Mesenchymal stem cell (in vitro differentiated cells and primary cell): ENCODE results near the gene HOXC12.
A peak's percentile ranks its signal among the peaks of the same experiment; 100 is the strongest.

ENCODE experiments used
- DNase-seq: peaks from one replicate; pipeline ENCODE4 v3.0.0-alpha.2; 2013
- H2AFZ ChIP-seq: one replicate; pipeline ENCODE4 v1.6.1; 2013; ENCODE audit warnings: low read depth, mild to moderate bottlenecking, control low read depth, inconsistent platforms, low read length, moderate library complexity
- H2AK5ac ChIP-seq: 2 replicates; pipeline ENCODE4 v1.6.1; 2013; ENCODE audit warnings: low read length, moderate library complexity, mild to moderate bottlenecking, inconsistent platforms; ENCODE audit not compliant: severe bottlenecking
- H2BK120ac ChIP-seq: one replicate; pipeline ENCODE4 v1.6.1; 2013; ENCODE audit warnings: low read depth, mild to moderate bottlenecking, inconsistent platforms, low read length, moderate library complexity
- H2BK12ac ChIP-seq, 2 experiments: one replicate each; pipeline ENCODE4 v1.6.1; 2013; ENCODE audit warnings: inconsistent platforms in 2 of 2, low read length in 2 of 2, mild to moderate bottlenecking in 2 of 2, moderate library complexity in 2 of 2, control low read depth in 1 of 2
- H2BK15ac ChIP-seq: one replicate; pipeline ENCODE4 v1.6.1; 2013; ENCODE audit warnings: mild to moderate bottlenecking, low read depth, inconsistent platforms; ENCODE audit not compliant: poor library complexity, severe bottlenecking
- H2BK5ac ChIP-seq: 2 replicates; pipeline ENCODE4 v1.6.1; 2013; ENCODE audit warnings: low read depth, mild to moderate bottlenecking, low read length, control low read depth, inconsistent platforms; ENCODE audit not compliant: poor library complexity, severe bottlenecking
- H3K14ac ChIP-seq, 2 experiments: one replicate each; pipeline ENCODE4 v1.6.1; 2013; ENCODE audit warnings: inconsistent platforms in 2 of 2, low read length in 2 of 2, control low read depth in 1 of 2, mild to moderate bottlenecking in 1 of 2, moderate library complexity in 1 of 2
- H3K18ac ChIP-seq, 2 experiments: one replicate each; pipeline ENCODE4 v1.6.1; 2013; ENCODE audit warnings: inconsistent platforms in 2 of 2, low read length in 2 of 2, control low read depth in 1 of 2, low read depth in 1 of 2, mild to moderate bottlenecking in 1 of 2
- H3K23ac ChIP-seq, 2 experiments: one replicate each; pipeline ENCODE4 v1.6.1; 2013; ENCODE audit warnings: inconsistent platforms in 2 of 2, low read length in 2 of 2, mild to moderate bottlenecking in 2 of 2, moderate library complexity in 2 of 2, control low read depth in 1 of 2
- H3K27ac ChIP-seq: 2 replicates; pipeline ENCODE4 v1.5.1; 2013; ENCODE audit warnings: mild to moderate bottlenecking, moderate library complexity, low read length, control low read depth, inconsistent platforms; ENCODE audit not compliant: poor library complexity, severe bottlenecking
- H3K27me3 ChIP-seq, 2 experiments: 2 replicates each; pipeline versions ENCODE4 v1.6.1 to v1.7.0; 2013; ENCODE audit warnings: low read length in 2 of 2, mild to moderate bottlenecking in 2 of 2, moderate library complexity in 2 of 2, control low read depth in 1 of 2, inconsistent platforms in 1 of 2; ENCODE audit not compliant: control insufficient read depth in 1 of 2, insufficient read depth in 1 of 2
- H3K36me3 ChIP-seq, 2 experiments: 2 replicates each; pipeline versions ENCODE4 v1.6.1 to v1.7.0; 2013; ENCODE audit warnings: low read length in 2 of 2, control low read depth in 1 of 2, inconsistent platforms in 1 of 2, low read depth in 1 of 2, mild to moderate bottlenecking in 1 of 2; ENCODE audit not compliant: insufficient read depth in 2 of 2, control insufficient read depth in 1 of 2
- H3K4ac ChIP-seq, 2 experiments: one replicate each; pipeline ENCODE4 v1.6.1; 2013; ENCODE audit warnings: inconsistent platforms in 2 of 2, low read length in 2 of 2, mild to moderate bottlenecking in 2 of 2, moderate library complexity in 2 of 2, control low read depth in 1 of 2, low read depth in 1 of 2
- H3K4me1 ChIP-seq: 2 replicates; pipeline ENCODE4 v1.6.1; 2013; ENCODE audit warnings: low read depth, low read length, control low read depth; ENCODE audit not compliant: control insufficient read depth, insufficient read depth
- H3K4me2 ChIP-seq: 2 replicates; pipeline ENCODE4 v1.6.1; 2013; ENCODE audit warnings: low read length, mild to moderate bottlenecking, inconsistent platforms; ENCODE audit not compliant: poor library complexity, severe bottlenecking
- H3K4me3 ChIP-seq, 2 experiments: 2 replicates each; pipeline versions ENCODE4 v1.5.1 to v1.7.0; 2013; ENCODE audit warnings: low read length in 2 of 2, mild to moderate bottlenecking in 2 of 2, control low read depth in 1 of 2, low read depth in 1 of 2; ENCODE audit not compliant: insufficient read depth in 1 of 2
- H3K79me1 ChIP-seq: replicated peaks from 2 replicates; pipeline ENCODE4 v1.6.1; 2013; ENCODE audit warnings: mild to moderate bottlenecking, control low read depth, low read length, inconsistent platforms; ENCODE audit not compliant: poor library complexity, severe bottlenecking
- H3K9ac ChIP-seq: 2 replicates; pipeline ENCODE4 v1.7.0; 2013; ENCODE audit warnings: mild to moderate bottlenecking, low read length, moderate library complexity
- H3K9me3 ChIP-seq: 2 replicates; pipeline ENCODE4 v1.7.0; 2013; ENCODE audit warnings: mild to moderate bottlenecking, low read length; ENCODE audit not compliant: control insufficient read depth
- H4K8ac ChIP-seq: one replicate; pipeline ENCODE4 v1.6.1; 2013; ENCODE audit warnings: inconsistent platforms, mild to moderate bottlenecking, low read length, moderate library complexity
- H4K91ac ChIP-seq: one replicate; pipeline ENCODE4 v1.6.1; 2013; ENCODE audit warnings: mild to moderate bottlenecking, low read length, inconsistent platforms
- WGBS: methylation state at CpG from one replicate; pipeline ENCODE4 v1.1.7; 2013; ENCODE audit warnings: mixed read lengths; 5-methylcytosine and 5-hydroxymethylcytosine counted together

HOXC12 gene

GRCh38 chr12:53972152-53972702 is 17.5 kb downstream of the HOXC12 start:
- Histone ChIP-seq H4K8ac (no peak overlapping the region), H3K18ac (no peak overlapping the region), H2BK5ac (no peak overlapping the region), H3K14ac (no peak overlapping the region), H3K4me3 (peak overlapping the region in 1 of 2 experiments; percentile 83), H2BK15ac (peak overlapping the region; percentile 69), H2AFZ (no peak overlapping the region), H3K4me1 (peaks cover 21% of the 10 kb centered on the region), H2BK120ac (no peak overlapping the region), H3K9me3 (no peaks in the 10 kb centered on the region), H3K79me1 (no peaks in the 10 kb centered on the region), H2AK5ac (no peak overlapping the region), H2BK12ac (no peak overlapping the region), H3K27ac (no peak overlapping the region), H3K23ac (no peak overlapping the region), H3K9ac (peak overlapping the region; percentile 84), H3K4ac (no peak overlapping the region), H3K27me3 (peaks cover 80 to 94% of the 10 kb centered on the region in 2 experiments), H4K91ac (no peak overlapping the region), H3K36me3 (no peaks in the 10 kb centered on the region), H3K4me2 (no peak overlapping the region)
- no peak for DNase-seq
- 54% methylated on average over 9 of the region's 9 CpGs for WGBS

- WGBS: 13% methylated on average over 16 of the region's 21 CpGs
- no peak for DNase-seq
Measured at GRCh38 chr12:53972722-53973235, 18.1 kb downstream of the HOXC12 start, which contains the start of gene HOXC11. TSS of gene HOXC11 (plus strand) at chr12:53973126. CDS start at chr12:53973242, 116 bp downstream.

GRCh38 chr12:53973236-53974042 is 18.7 kb downstream of the HOXC12 start:
- Histone ChIP-seq H2BK120ac (peak overlapping the region; percentile 49), H3K9me3 (no peaks in the 10 kb centered on the region), H3K4me2 (peak overlapping the region; percentile 52), H2BK15ac (no peak overlapping the region), H3K79me1 (no peaks in the 10 kb centered on the region), H3K14ac (no peak overlapping the region), H3K4ac (no peak overlapping the region), H2BK12ac (no peak overlapping the region), H3K4me3 (peak overlapping the region; percentile 32 to 83), H4K91ac (no peak overlapping the region), H3K9ac (peak overlapping the region; percentile 84), H2AFZ (no peak overlapping the region), H2AK5ac (no peak overlapping the region), H3K4me1 (peaks cover 23% of the 10 kb centered on the region), H2BK5ac (no peak overlapping the region), H3K18ac (peak overlapping the region in 1 of 2 experiments; percentile 21), H3K23ac (no peak overlapping the region), H4K8ac (no peak overlapping the region), H3K36me3 (no peaks in the 10 kb centered on the region), H3K27me3 (peaks cover 77 to 94% of the 10 kb centered on the region in 2 experiments), H3K27ac (no peak overlapping the region)
- no peak for DNase-seq
- WGBS: 9% methylated on average over 64 of the region's 71 CpGs

More at GRCh38 chr12:53972722-53973235, 18.1 kb downstream of the HOXC12 start, which contains the start of gene HOXC11:
- Histone ChIP-seq H3K4ac (no peak within 1 kb of the TSS), H3K18ac (peak within 1 kb of the TSS in 1 of 2 experiments; percentile 21), H3K4me3 (peak within 1 kb of the TSS; percentile 32 to 83), H3K9me3 (no peaks in the 10 kb centered on the region), H3K9ac (peak within 1 kb of the TSS; percentile 84), H2BK12ac (no peak within 1 kb of the TSS), H3K14ac (no peak within 1 kb of the TSS), H3K4me1 (peaks cover 21% of the 10 kb centered on the region), H3K23ac (no peak within 1 kb of the TSS), H3K79me1 (no peaks in the 10 kb centered on the region), H2AK5ac (no peak within 1 kb of the TSS), H3K4me2 (peak within 1 kb of the TSS; percentile 52), H2AFZ (no peak within 1 kb of the TSS), H3K27me3 (peaks cover 80 to 94% of the 10 kb centered on the region in 2 experiments), H4K91ac (no peak within 1 kb of the TSS), H4K8ac (no peak within 1 kb of the TSS), H3K27ac (no peak within 1 kb of the TSS), H2BK120ac (peak within 1 kb of the TSS; percentile 49), H2BK5ac (no peak within 1 kb of the TSS), H2BK15ac (peak within 1 kb of the TSS; percentile 69), H3K36me3 (no peaks in the 10 kb centered on the region)
